Cardiac muscle cell (in vitro differentiated cells and primary cell): ENCODE data around the gene SMU1. TPM values are rescaled to one million over a fixed set of nuclear protein-coding genes. Genes with fewer than 3 reads are reported as not detected.

Source experiments
- DNase-seq, 2 donors: peaks; one replicate each; pipeline versions ENCODE4 v3.0.0 to v3.0.0-alpha.2; 2010 to 2017; ENCODE audit warnings: low read depth in 1 of 2, low spot score in 1 of 2
- H3K27ac ChIP-seq: fragments of 200-600 bp; sonication (generic); 2 replicates; pipeline ENCODE4 v1.5.1; 2016
- H3K27me3 ChIP-seq: fragments of 200-600 bp; sonication (generic); 2 replicates; pipeline ENCODE4 v1.6.0; 2016; ENCODE audit warnings: control low read depth
- H3K36me3 ChIP-seq: fragments of 200-600 bp; sonication (generic); 2 replicates; pipeline ENCODE4 v1.5.1; 2016; ENCODE audit warnings: control low read depth
- H3K4me1 ChIP-seq: fragments of 200-600 bp; sonication (generic); 2 replicates; pipeline ENCODE4 v1.8.1; 2017; ENCODE audit warnings: low read depth, mild to moderate bottlenecking, mixed run types
- H3K4me3 ChIP-seq: fragments of 200-600 bp; sonication (generic); 2 replicates; pipeline ENCODE4 v1.5.1; 2016; ENCODE audit warnings: mild to moderate bottlenecking
- H3K9me3 ChIP-seq: fragments of 200-600 bp; sonication (generic); 2 replicates; pipeline ENCODE4 v1.5.1; 2017; ENCODE audit warnings: low read depth, mild to moderate bottlenecking, control low read depth
- CTCF ChIP-seq: IDR thresholded peaks from 2 replicates; pipeline ENCODE4 v1.5.1; 2012; ENCODE audit warnings: low read depth, mild to moderate bottlenecking, low read length
- polyA plus RNA-seq: library from polyadenylated mRNA; unstranded; fragments of >200 nt; fragmentation: Nextera tagmentation; extraction: Ambion mirVana; gene quantifications from 2 replicates; pipeline ENCODE4 v1.2.1, GENCODE V29; 2016
- total RNA-seq: library from RNA; depleted of rRNA; stranded (reverse); fragments of >200 nt; gene quantifications from 2 replicates; pipeline ENCODE4 v1.2.3, GENCODE V29; 2016

The SMU1 gene
- total and polyA plus RNA-seq, 2 experiments from 2014 or later: 16.4 TPM

GRCh38 chr9:33024966-33025571 is 51.4 kb downstream of the SMU1 start, which contains the start of gene DNAJA1:
Gene DNAJA1, plus strand, starts transcription at chr9:33025273. Its CDS starts 1,212 bp downstream, at chr9:33026485.
- no peaks in the 10 kb centered on the region for H3K9me3 ChIP-seq
- H3K27me3 ChIP-seq: no peaks in the 10 kb centered on the region
- peaks cover 32% of the 10 kb centered on the region for H3K36me3 ChIP-seq
- DNase-seq: peak; percentile 96 to 97
- peak within 1 kb of the TSS; percentile 95 for H3K27ac ChIP-seq
- peak within 1 kb of the TSS; percentile 84 for H3K4me3 ChIP-seq
- H3K4me1 ChIP-seq: peaks cover 21% of the 10 kb centered on the region
- TF ChIP-seq CTCF: no peak

- peaks cover 25% of the 10 kb centered on the region for H3K36me3 ChIP-seq
- DNase-seq: peak in 1 of 2 donors; percentile 42
- peak overlapping the region; percentile 95 for H3K27ac ChIP-seq
- TF ChIP-seq CTCF: no peak
- no peaks in the 10 kb centered on the region for H3K27me3 ChIP-seq
- H3K4me1 ChIP-seq: peaks cover 21% of the 10 kb centered on the region
- no peaks in the 10 kb centered on the region for H3K9me3 ChIP-seq
- peak overlapping the region; percentile 84 for H3K4me3 ChIP-seq
Measured at GRCh38 chr9:33024126-33024965, 52.1 kb downstream of the SMU1 start.

GRCh38 chr9:33023661-33024060 is 52.8 kb downstream of the SMU1 start:
- peaks cover 19% of the 10 kb centered on the region for H3K4me1 ChIP-seq
- no peak for TF ChIP-seq CTCF
- peak overlapping the region; percentile 84 for H3K4me3 ChIP-seq
- peak overlapping the region; percentile 95 for H3K27ac ChIP-seq
- H3K9me3 ChIP-seq: no peaks in the 10 kb centered on the region
- H3K36me3 ChIP-seq: peaks cover 18% of the 10 kb centered on the region
- DNase-seq: no peak
- no peaks in the 10 kb centered on the region for H3K27me3 ChIP-seq

GRCh38 chr9:33022755-33023154 is 53.7 kb downstream of the SMU1 start:
- no peak for TF ChIP-seq CTCF
- H3K27me3 ChIP-seq: no peaks in the 10 kb centered on the region
- H3K4me3 ChIP-seq: no peak overlapping the region
- H3K4me1 ChIP-seq: peaks cover 15% of the 10 kb centered on the region
- H3K36me3 ChIP-seq: peaks cover 11% of the 10 kb centered on the region
- H3K9me3 ChIP-seq: no peaks in the 10 kb centered on the region
- no peak for DNase-seq
- no peak overlapping the region for H3K27ac ChIP-seq

- Histone ChIP-seq H3K27ac (no peak overlapping the region), H3K4me3 (no peak overlapping the region)
- TF ChIP-seq CTCF: no peak
Measured at GRCh38 chr9:33022303-33022702, 54.2 kb downstream of the SMU1 start.

More at GRCh38 chr9:33022303-33022702, 54.2 kb downstream of the SMU1 start:
- Histone ChIP-seq H3K4me1 (peaks cover 15% of the 10 kb centered on the region), H3K27me3 (no peaks in the 10 kb centered on the region), H3K9me3 (no peaks in the 10 kb centered on the region), H3K36me3 (peaks cover 8% of the 10 kb centered on the region)
- DNase-seq: no peak
